CD4-positive, alpha-beta memory T cell (primary cell): ENCODE results near the gene CD53. TPM values are rescaled to one million over a fixed set of nuclear protein-coding genes. Genes with fewer than 3 reads are reported as not detected.

Experiments used
- CTCF ChIA-PET: fragments of 350-600 bp; sonication (Branson Sonifier 250); formaldehyde crosslinking; loops from one replicate; lab custom pipeline; 2021; ENCODE audit warnings: inconsistent platforms; ENCODE audit not compliant: partially characterized antibody; lab: Charles Lee
- POLR2A ChIA-PET: fragments of 350-600 bp; sonication (Branson Sonifier 250); formaldehyde crosslinking; loops from one replicate; lab custom pipeline; 2021; ENCODE audit not compliant: partially characterized antibody; lab: Charles Lee
- DNase-seq, 5 donors: peaks; one replicate each; pipeline versions ENCODE4 v3.0.0 to v3.0.0-alpha.2; 2020 to 2022; ENCODE audit warnings: mixed read lengths in 1 of 5
- H3K27ac ChIP-seq: one replicate; pipeline ENCODE4 v1.7.0; 2013; ENCODE audit warnings: low read depth, low read length
- H3K27me3 ChIP-seq: 2 replicates; pipeline ENCODE4 v1.7.0; 2013; ENCODE audit warnings: mild to moderate bottlenecking, low read length, moderate library complexity; ENCODE audit not compliant: insufficient read depth
- H3K36me3 ChIP-seq: 2 replicates; pipeline ENCODE4 v1.7.0; 2013; ENCODE audit warnings: mild to moderate bottlenecking, low read length, moderate library complexity; ENCODE audit not compliant: insufficient read depth
- H3K4me1 ChIP-seq: 2 replicates; pipeline ENCODE4 v1.7.0; 2013; ENCODE audit warnings: mild to moderate bottlenecking, low read length, moderate library complexity; ENCODE audit not compliant: insufficient read depth
- H3K4me3 ChIP-seq, 2 donors: one replicate each; pipeline ENCODE4 v1.7.0; 2013; ENCODE audit warnings: low read length in 2 of 2, mild to moderate bottlenecking in 1 of 2
- H3K9me3 ChIP-seq, 2 donors: one replicate each; pipeline ENCODE4 v1.7.0; 2013; ENCODE audit warnings: low read length in 2 of 2, control low read depth in 1 of 2; ENCODE audit not compliant: control insufficient read depth in 1 of 2
- H3K27ac Mint-ChIP-seq, 7 donors: one replicate each; pipeline ENCODE4 v1.8.0; 2020 to 2021; ENCODE audit warnings: mixed read lengths in 7 of 7, mild to moderate bottlenecking in 6 of 7, inconsistent platforms in 3 of 7, moderate library complexity in 3 of 7
- H3K27me3 Mint-ChIP-seq, 2 donors: one replicate each; pipeline ENCODE4 v1.8.0; 2020 to 2021; ENCODE audit warnings: mixed read lengths in 2 of 2
- H3K36me3 Mint-ChIP-seq, 2 donors: one replicate each; pipeline ENCODE4 v1.8.0; 2020 to 2021; ENCODE audit warnings: mixed read lengths in 2 of 2, inconsistent platforms in 1 of 2, mild to moderate bottlenecking in 1 of 2
- H3K4me1 Mint-ChIP-seq, 4 donors: one replicate each; pipeline ENCODE4 v1.8.0; 2020 to 2021; ENCODE audit warnings: mixed read lengths in 4 of 4, mild to moderate bottlenecking in 1 of 4
- H3K4me3 Mint-ChIP-seq, 8 donors: one replicate each; pipeline ENCODE4 v1.8.0; 2020 to 2021; ENCODE audit warnings: mixed read lengths in 8 of 8, mild to moderate bottlenecking in 7 of 8, moderate library complexity in 6 of 8, inconsistent platforms in 3 of 8
- H3K9me3 Mint-ChIP-seq, 8 donors: one replicate each; pipeline ENCODE4 v1.8.0; 2020 to 2021; ENCODE audit warnings: mixed read lengths in 8 of 8, mild to moderate bottlenecking in 5 of 8, inconsistent platforms in 3 of 8, moderate library complexity in 1 of 8
- intact Hi-C: fragments of 100-400 bp; cut with micrococcal nuclease; formaldehyde crosslinking; loops from one replicate; pipeline ENCODE4 v1.15.1; 2023
- polyA plus RNA-seq, 2 donors: library from polyadenylated mRNA; unstranded; fragments of 300-500 nt; fragmentation: Illumina TruSeq; gene quantifications; one replicate each; pipeline ENCODE4 v1.2.3, GENCODE V29; 2021
- total RNA-seq, 2 experiments: library from RNA; stranded (reverse); gene quantifications; one replicate each; pipeline ENCODE4 v1.2.3, GENCODE V29; 2021

The CD53 gene
- total and polyA plus RNA-seq, 4 experiments from 2014 or later: 337 to 1,003 (median 663) TPM

- peaks cover 72 to 100% (median 89%) of the 10 kb centered on the region in 4 donors for H3K4me1 Mint-ChIP-seq
- CTCF ChIA-PET: interaction anchor here (1.3 to 1.4 kb wide), 2 partner anchors 19 to 98 kb away, joined by 4 read pairs; no protein-coding TSS in a partner anchor
- Histone ChIP-seq H3K9me3 (no peaks in the 10 kb centered on the region), H3K27me3 (no peaks in the 10 kb centered on the region), H3K27ac (peak overlapping the region; percentile 11), H3K4me1 (peaks cover 94% of the 10 kb centered on the region), H3K4me3 (no peak overlapping the region), H3K36me3 (peaks cover 71% of the 10 kb centered on the region)
- H3K4me3 Mint-ChIP-seq: peak overlapping the region in 7 of 8 donors; percentile 9 to 55 (median 49)
- H3K9me3 Mint-ChIP-seq: no peaks in the 10 kb centered on the region
- no peaks in the 10 kb centered on the region for H3K27me3 Mint-ChIP-seq
- H3K27ac Mint-ChIP-seq: peak overlapping the region; percentile 62 to 93 (median 83)
- intact Hi-C loops: no loop called here
- DNase-seq: no peak
- H3K36me3 Mint-ChIP-seq: peaks cover 81 to 84% of the 10 kb centered on the region in 2 donors
- POLR2A ChIA-PET: interaction anchor here (0.8 to 2.6 kb wide), 3 partner anchors 14 to 21 kb away, joined by 3 to 6 read pairs (median 5); partner anchors contain the start of gene CD53
Observed at GRCh38 chr1:110893908-110894490, 21.1 kb downstream of the CD53 start.

GRCh38 chr1:110896090-110896489 is 23.1 kb downstream of the CD53 start:
- Mint-ChIP-seq H3K27ac (peak overlapping the region; percentile 78 to 95 (median 93)), H3K9me3 (no peaks in the 10 kb centered on the region), H3K27me3 (no peaks in the 10 kb centered on the region), H3K4me3 (peak overlapping the region; percentile 17 to 73 (median 65)), H3K4me1 (peaks cover 68 to 86% (median 78%) of the 10 kb centered on the region in 4 donors), H3K36me3 (peaks cover 92 to 93% of the 10 kb centered on the region in 2 donors)
- peak; percentile 47 to 64 (median 55) for DNase-seq
- intact Hi-C loops: loop anchor here (2.0 to 5.0 kb wide), 2 partner anchors 15 to 66 kb away; partner anchors contain the start of gene LRIF1
- H3K36me3 ChIP-seq: peaks cover 68% of the 10 kb centered on the region
- H3K27ac ChIP-seq: peak overlapping the region; percentile 27
- POLR2A ChIA-PET: interaction anchor here (2.6 kb wide), 1 partner anchor 23 kb away, joined by 6 read pairs; the partner anchor contains the start of gene CD53
- H3K4me1 ChIP-seq: peaks cover 80% of the 10 kb centered on the region
- H3K4me3 ChIP-seq: no peak overlapping the region
- H3K27me3 ChIP-seq: no peaks in the 10 kb centered on the region
- no peaks in the 10 kb centered on the region for H3K9me3 ChIP-seq
- CTCF ChIA-PET: no interaction called here

- peaks cover 52% of the 10 kb centered on the region for H3K36me3 ChIP-seq
- H3K9me3 Mint-ChIP-seq: peaks cover 0 to 3% (median 0%) of the 10 kb centered on the region in 8 donors
- POLR2A ChIA-PET: no interaction called here
- H3K27me3 Mint-ChIP-seq: no peaks in the 10 kb centered on the region
- peaks cover 57 to 75% (median 68%) of the 10 kb centered on the region in 4 donors for H3K4me1 Mint-ChIP-seq
- peak overlapping the region; percentile 32 to 95 (median 86) for H3K27ac Mint-ChIP-seq
- CTCF ChIA-PET: interaction anchor here (0.9 kb wide), 1 partner anchor 117 kb away, joined by 3 read pairs; no protein-coding TSS in a partner anchor
- no peaks in the 10 kb centered on the region for H3K9me3 ChIP-seq
- intact Hi-C loops: loop anchor here (2.0 to 5.0 kb wide), 2 partner anchors 17 to 65 kb away; partner anchors contain the start of gene LRIF1
- no peak overlapping the region for H3K27ac ChIP-seq
- H3K4me3 Mint-ChIP-seq: peak overlapping the region in 3 of 8 donors; percentile 15 to 61 (median 39)
- no peak overlapping the region for H3K4me3 ChIP-seq
- peak in 2 of 5 donors; percentile 23 to 45 for DNase-seq
- peaks cover 64% of the 10 kb centered on the region for H3K4me1 ChIP-seq
- H3K36me3 Mint-ChIP-seq: peaks cover 90 to 91% of the 10 kb centered on the region in 2 donors
- no peaks in the 10 kb centered on the region for H3K27me3 ChIP-seq
Observed at GRCh38 chr1:110897681-110898080, 24.7 kb downstream of the CD53 start.

- no peak for DNase-seq
- Histone ChIP-seq H3K4me3 (no peak overlapping the region), H3K36me3 (peaks cover 40% of the 10 kb centered on the region), H3K27me3 (no peaks in the 10 kb centered on the region), H3K27ac (no peak overlapping the region), H3K9me3 (no peaks in the 10 kb centered on the region), H3K4me1 (peaks cover 52% of the 10 kb centered on the region)
- Mint-ChIP-seq H3K27ac (peak overlapping the region; percentile 36 to 90 (median 77)), H3K27me3 (no peaks in the 10 kb centered on the region), H3K4me3 (peak overlapping the region in 3 of 8 donors; percentile 23 to 36 (median 32)), H3K4me1 (peaks cover 49 to 68% (median 58%) of the 10 kb centered on the region in 4 donors), H3K9me3 (peaks cover 0 to 11% (median 4%) of the 10 kb centered on the region in 8 donors), H3K36me3 (peaks cover 89 to 90% of the 10 kb centered on the region in 2 donors)
- ChIA-PET POLR2A (no interaction called here), CTCF (no interaction called here)
- intact Hi-C loops: loop anchor here (5.0 kb wide), 1 partner anchor 63 kb away; the partner anchor contains the start of gene LRIF1
Observed at GRCh38 chr1:110898734-110899457, 25.9 kb downstream of the CD53 start.

- no peaks in the 10 kb centered on the region for H3K27me3 Mint-ChIP-seq
- Histone ChIP-seq H3K4me3 (no peak overlapping the region), H3K36me3 (peaks cover 35% of the 10 kb centered on the region), H3K27ac (no peak overlapping the region), H3K9me3 (no peaks in the 10 kb centered on the region), H3K4me1 (peaks cover 46% of the 10 kb centered on the region), H3K27me3 (no peaks in the 10 kb centered on the region)
- ChIA-PET CTCF (no interaction called here), POLR2A (no interaction called here)
- intact Hi-C loops: loop anchor here (5.0 kb wide), 1 partner anchor 63 kb away; the partner anchor contains the start of gene LRIF1
- DNase-seq: no peak
- peak overlapping the region; percentile 18 to 90 (median 77) for H3K27ac Mint-ChIP-seq
- peaks cover 44 to 62% (median 53%) of the 10 kb centered on the region in 4 donors for H3K4me1 Mint-ChIP-seq
- peaks cover 0 to 17% (median 8%) of the 10 kb centered on the region in 8 donors for H3K9me3 Mint-ChIP-seq
- H3K36me3 Mint-ChIP-seq: peaks cover 85 to 89% of the 10 kb centered on the region in 2 donors
- peak overlapping the region in 2 of 8 donors; percentile 20 to 23 for H3K4me3 Mint-ChIP-seq
Observed at GRCh38 chr1:110899458-110899843, 26.5 kb downstream of the CD53 start.

- peaks cover 24 to 34% (median 28%) of the 10 kb centered on the region in 4 donors for H3K4me1 Mint-ChIP-seq
Observed at GRCh38 chr1:110902820-110903463, 30.0 kb downstream of the CD53 start.

More at GRCh38 chr1:110902820-110903463, 30.0 kb downstream of the CD53 start:
- peak overlapping the region in 1 of 8 donors; percentile 5 for H3K4me3 Mint-ChIP-seq
- DNase-seq: no peak
- CTCF ChIA-PET: interaction anchor here (1.0 kb wide), 1 partner anchor 36 kb away, joined by 3 read pairs; no protein-coding TSS in a partner anchor
- no peaks in the 10 kb centered on the region for H3K9me3 ChIP-seq
- peaks cover 13% of the 10 kb centered on the region for H3K4me1 ChIP-seq
- H3K4me3 ChIP-seq: no peak overlapping the region
- peaks cover 0 to 45% (median 34%) of the 10 kb centered on the region in 8 donors for H3K9me3 Mint-ChIP-seq
- H3K27me3 Mint-ChIP-seq: no peaks in the 10 kb centered on the region
- H3K27me3 ChIP-seq: no peaks in the 10 kb centered on the region
- intact Hi-C loops: no loop called here
- H3K27ac Mint-ChIP-seq: peak overlapping the region in 3 of 7 donors; percentile 72 to 81 (median 74)
- POLR2A ChIA-PET: interaction anchor here (0.7 to 3.1 kb wide), 5 partner anchors 12 to 115 kb away, joined by 3 to 28 read pairs (median 8); partner anchors contain the start of gene CD53
- H3K36me3 ChIP-seq: peaks cover 9% of the 10 kb centered on the region
- no peak overlapping the region for H3K27ac ChIP-seq
- H3K36me3 Mint-ChIP-seq: peaks cover 52 to 67% of the 10 kb centered on the region in 2 donors
